H9 (cell line): ENCODE results near the gene AP2A2. TPM values are rescaled to one million over a fixed set of nuclear protein-coding genes. Genes with fewer than 3 reads are reported as not detected.

Experiments used
- DNase-seq: peaks from one replicate; pipeline ENCODE4 v3.0.0-alpha.2; 2017
- H2AFZ ChIP-seq: one replicate; pipeline ENCODE4 v1.6.1; 2013; ENCODE audit warnings: mild to moderate bottlenecking, low read length, control low read depth, moderate library complexity
- H2AK5ac ChIP-seq: 2 replicates; pipeline ENCODE4 v1.6.1; 2013; ENCODE audit warnings: low read length, control low read depth, mixed read lengths; ENCODE audit not compliant: insufficient read length
- H2BK120ac ChIP-seq: one replicate; pipeline ENCODE4 v1.6.1; 2013; ENCODE audit warnings: low read depth, mild to moderate bottlenecking, low read length, control low read depth, inconsistent platforms; ENCODE audit not compliant: poor library complexity, severe bottlenecking
- H2BK12ac ChIP-seq: 2 replicates; pipeline ENCODE4 v1.6.1; 2013; ENCODE audit warnings: low read length, control low read depth, mixed read lengths, low read depth; ENCODE audit not compliant: insufficient read length
- H2BK15ac ChIP-seq: 2 replicates; pipeline ENCODE4 v1.6.1; 2013; ENCODE audit warnings: low read depth, low read length, control low read depth
- H2BK20ac ChIP-seq: one replicate; pipeline ENCODE4 v1.6.1; 2013; ENCODE audit warnings: low read depth, mild to moderate bottlenecking, low read length, control low read depth, inconsistent platforms; ENCODE audit not compliant: poor library complexity, severe bottlenecking
- H2BK5ac ChIP-seq: 2 replicates; pipeline ENCODE4 v1.6.1; 2013; ENCODE audit warnings: low read length, control low read depth, mixed read lengths; ENCODE audit not compliant: insufficient read length
- H3K14ac ChIP-seq: 2 replicates; pipeline ENCODE4 v1.6.1; 2013; ENCODE audit warnings: low read length, control low read depth; ENCODE audit not compliant: insufficient read depth
- H3K18ac ChIP-seq: 2 replicates; pipeline ENCODE4 v1.6.1; 2013; ENCODE audit warnings: low read depth, mild to moderate bottlenecking, mixed read lengths, low read length, control low read depth; ENCODE audit not compliant: insufficient read length
- H3K23ac ChIP-seq: 2 replicates; pipeline ENCODE4 v1.6.1; 2013; ENCODE audit warnings: low read length, control low read depth, mixed read lengths, low read depth; ENCODE audit not compliant: insufficient read length
- H3K23me2 ChIP-seq: 2 replicates; pipeline ENCODE4 v1.6.1; 2013; ENCODE audit warnings: low read depth, mild to moderate bottlenecking, mixed read lengths, low read length, control low read depth; ENCODE audit not compliant: insufficient read length, poor library complexity, severe bottlenecking
- H3K27ac ChIP-seq: 2 replicates; pipeline ENCODE4 v1.5.1; 2013; ENCODE audit warnings: low read length, control low read depth, mixed read lengths, low read depth; ENCODE audit not compliant: insufficient read length
- H3K27me3 ChIP-seq: 2 replicates; pipeline ENCODE4 v1.6.1; 2013; ENCODE audit warnings: low read length, control low read depth, inconsistent platforms; ENCODE audit not compliant: insufficient read depth
- H3K4ac ChIP-seq: 2 replicates; pipeline ENCODE4 v1.6.1; 2013; ENCODE audit warnings: low read depth, mild to moderate bottlenecking, control low read depth, inconsistent platforms, low read length, moderate library complexity
- H3K4me1 ChIP-seq: 2 replicates; pipeline ENCODE4 v1.6.1; 2013; ENCODE audit warnings: low read length, control low read depth, inconsistent platforms; ENCODE audit not compliant: insufficient read depth
- H3K4me2 ChIP-seq: 2 replicates; pipeline ENCODE4 v1.6.1; 2013; ENCODE audit warnings: low read length, control low read depth, mixed read lengths; ENCODE audit not compliant: insufficient read length, insufficient read depth
- H3K56ac ChIP-seq: 2 replicates; pipeline ENCODE4 v1.6.1; 2013; ENCODE audit warnings: low read depth, mild to moderate bottlenecking, mixed read lengths, low read length, control low read depth; ENCODE audit not compliant: insufficient read length
- H3K79me1 ChIP-seq: 2 replicates; pipeline ENCODE4 v1.6.1; 2013; ENCODE audit warnings: low read depth, mild to moderate bottlenecking, moderate library complexity, low read length, control low read depth, inconsistent platforms; ENCODE audit not compliant: insufficient read depth, poor library complexity, severe bottlenecking
- H3K79me2 ChIP-seq: 2 replicates; pipeline ENCODE4 v1.6.1; 2013; ENCODE audit warnings: low read length, control low read depth, inconsistent platforms; ENCODE audit not compliant: insufficient read depth
- H3K9ac ChIP-seq: 2 replicates; pipeline ENCODE4 v1.6.1; 2013; ENCODE audit warnings: low read length, control low read depth, mixed read lengths; ENCODE audit not compliant: insufficient read length; ENCODE audit errors: extremely low read depth
- H3K9me3 ChIP-seq: one replicate; pipeline ENCODE4 v1.6.1; 2013; ENCODE audit warnings: low read depth, low read length, inconsistent platforms; ENCODE audit not compliant: control insufficient read depth
- H3T11ph ChIP-seq: one replicate; pipeline ENCODE4 v1.6.1; 2013; ENCODE audit warnings: mild to moderate bottlenecking, low read length, control low read depth, inconsistent platforms
- H4K20me1 ChIP-seq: one replicate; pipeline ENCODE4 v1.6.1; 2013; ENCODE audit not compliant: control insufficient read depth, insufficient read length, insufficient read depth
- H4K5ac ChIP-seq: 2 replicates; pipeline ENCODE4 v1.6.1; 2013; ENCODE audit warnings: low read depth, mild to moderate bottlenecking, mixed read lengths, low read length, control low read depth; ENCODE audit not compliant: insufficient read length
- H4K8ac ChIP-seq: replicated peaks from 2 replicates; pipeline ENCODE4 v1.6.1; 2013; ENCODE audit warnings: low read length, control low read depth, mixed read lengths, low read depth; ENCODE audit not compliant: insufficient read length
- H4K91ac ChIP-seq: 2 replicates; pipeline ENCODE4 v1.6.1; 2013; ENCODE audit warnings: low read depth, mild to moderate bottlenecking, moderate library complexity, mixed read lengths, low read length, control low read depth; ENCODE audit not compliant: insufficient read length
- H3K27ac Mint-ChIP-seq, 3 experiments: 2 replicates in 2 of 3; 3 replicates in 1 of 3; pipeline ENCODE4 v1.8.0; 2020 to 2021; ENCODE audit warnings: mixed read lengths in 3 of 3, mild to moderate bottlenecking in 1 of 3, moderate library complexity in 1 of 3
- H3K27me3 Mint-ChIP-seq: 2 replicates; pipeline ENCODE4 v1.8.0; 2021; ENCODE audit warnings: low read depth, mild to moderate bottlenecking, moderate library complexity, mixed read lengths
- H3K36me3 Mint-ChIP-seq, 3 experiments: 2 replicates in 2 of 3; 3 replicates in 1 of 3; pipeline ENCODE4 v1.8.0; 2020 to 2021; ENCODE audit warnings: low read depth in 3 of 3, mixed read lengths in 3 of 3; ENCODE audit not compliant: insufficient read depth in 1 of 3
- H3K4me1 Mint-ChIP-seq, 2 experiments: 2 replicates each; pipeline ENCODE4 v1.8.0; 2020; ENCODE audit warnings: mixed read lengths in 2 of 2
- H3K4me3 Mint-ChIP-seq, 2 experiments: 2 replicates in 1 of 2; 3 replicates in 1 of 2; pipeline ENCODE4 v1.8.0; 2020 to 2021; ENCODE audit warnings: mild to moderate bottlenecking in 2 of 2, mixed read lengths in 2 of 2, moderate library complexity in 1 of 2
- H3K9me3 Mint-ChIP-seq, 2 experiments: 2 replicates in 1 of 2; 3 replicates in 1 of 2; pipeline ENCODE4 v1.8.0; 2020; ENCODE audit warnings: mild to moderate bottlenecking in 2 of 2, mixed read lengths in 2 of 2, moderate library complexity in 1 of 2
- CTCF ChIP-seq: fragments of 200-600 bp; sonication (generic); conservative IDR thresholded peaks from 3 replicates; pipeline ENCODE4 v1.8.0; 2021; ENCODE audit warnings: antibody characterized with exemption, mild to moderate bottlenecking
- WGBS: extraction: QIAGEN DNeasy Blood & Tissue Kit; methylation state at CpG from one replicate; pipeline ENCODE4 v1.1.7; 2013; ENCODE audit warnings: missing lambda C conversion rate, low lambda C conversion rate, mixed read lengths; ENCODE audit not compliant: insufficient read length; ENCODE audit errors: extremely low coverage; 5-methylcytosine and 5-hydroxymethylcytosine counted together
- total RNA-seq: library from RNA; stranded (reverse); gene quantifications from 2 replicates; pipeline ENCODE4 v1.2.1, GENCODE V29; 2021

AP2A2 gene
- total RNA-seq, 1 experiment from 2014 or later = 53.7 TPM

GRCh38 chr11:1017269-1018005, 91.8 kb downstream of the AP2A2 start:
- Histone ChIP-seq H3K18ac (no peak overlapping the region), H3K79me1 (no peaks in the 10 kb centered on the region), H3K27me3 (no peaks in the 10 kb centered on the region), H2BK12ac (no peak overlapping the region), H2AK5ac (no peak overlapping the region), H2BK120ac (no peak overlapping the region), H3K4me1 (no peaks in the 10 kb centered on the region), H3K79me2 (no peaks in the 10 kb centered on the region), H3K4me2 (no peak overlapping the region), H3K23ac (no peak overlapping the region), H3K23me2 (no peaks in the 10 kb centered on the region), H3K14ac (no peak overlapping the region), H2BK20ac (no peak overlapping the region), H3K9ac (no peak overlapping the region), H3K56ac (no peak overlapping the region), H4K5ac (no peak overlapping the region), H4K91ac (no peak overlapping the region), H3K9me3 (peaks cover 6% of the 10 kb centered on the region), H2BK15ac (no peak overlapping the region), H3K4ac (no peak overlapping the region), H2AFZ (no peak overlapping the region), H3T11ph (no peak overlapping the region), H4K8ac (no peak overlapping the region), H4K20me1 (peaks cover 2% of the 10 kb centered on the region), H3K27ac (no peak overlapping the region), H2BK5ac (no peak overlapping the region)
- no peak for TF ChIP-seq CTCF
- H3K36me3 Mint-ChIP-seq = peaks cover 13 to 19% (median 15%) of the 10 kb centered on the region in 3 experiments; a peak in 6 of 7 replicates
- H3K4me1 Mint-ChIP-seq = peaks cover 3 to 8% of the 10 kb centered on the region in 2 experiments; a peak in 2 of 4 replicates
- H3K27ac Mint-ChIP-seq = no peak overlapping the region
- H3K4me3 Mint-ChIP-seq = no peak overlapping the region; a peak in 1 of 5 replicates
- 100% methylated on average over 1 of the region's 12 CpGs for WGBS
- H3K9me3 Mint-ChIP-seq = peaks cover 19 to 25% of the 10 kb centered on the region in 2 experiments
- H3K27me3 Mint-ChIP-seq = peaks cover 14% of the 10 kb centered on the region
- DNase-seq = no peak
